GM23338 (cell line): ENCODE results near the gene SLC13A5. TPM values are rescaled to one million over a fixed set of nuclear protein-coding genes. Genes with fewer than 3 reads are reported as not detected.

ENCODE experiments used
- ATAC-seq: fragments of 200-7000 bp; cut with Tn5 transposase; 3 replicates; pipeline ENCODE4 v1.9.1; 2020
- DNase-seq: peaks from one replicate; pipeline ENCODE4 v3.0.0-alpha.2; 2015; ENCODE audit warnings: low spot score
- H2AFZ ChIP-seq: fragments of 200-600 bp; sonication (generic); 2 replicates; pipeline ENCODE4 v1.8.0; 2016; ENCODE audit warnings: antibody characterized with exemption, mild to moderate bottlenecking, moderate library complexity
- H3F3A ChIP-seq: fragments of 200-600 bp; sonication (generic); replicated peaks from 2 replicates; pipeline ENCODE4 v1.8.0; 2017; ENCODE audit warnings: antibody characterized with exemption, mixed run types, low read depth
- H3K27ac ChIP-seq: fragments of 200-600 bp; sonication (generic); 2 replicates; pipeline ENCODE4 v1.6.1; 2016; ENCODE audit warnings: low read depth
- H3K27me3 ChIP-seq: fragments of 200-600 bp; sonication (generic); 2 replicates; pipeline ENCODE4 v1.8.0; 2016; ENCODE audit warnings: mild to moderate bottlenecking, mixed run types, moderate library complexity; ENCODE audit not compliant: insufficient read depth
- H3K36me3 ChIP-seq: fragments of 200-600 bp; sonication (generic); 2 replicates; pipeline ENCODE4 v1.8.0; 2016; ENCODE audit warnings: mild to moderate bottlenecking; ENCODE audit not compliant: insufficient read depth
- H3K4me1 ChIP-seq: fragments of 200-600 bp; sonication (generic); 2 replicates; pipeline ENCODE4 v1.8.0; 2016; ENCODE audit warnings: mild to moderate bottlenecking, moderate library complexity; ENCODE audit not compliant: insufficient read depth
- H3K4me2 ChIP-seq: fragments of 200-600 bp; sonication (generic); 2 replicates; pipeline ENCODE4 v1.7.1; 2017; ENCODE audit warnings: mixed run types
- H3K4me3 ChIP-seq: fragments of 200-600 bp; sonication (generic); 2 replicates; pipeline ENCODE4 v1.6.1; 2016; ENCODE audit warnings: mixed run types
- H3K79me2 ChIP-seq: fragments of 200-600 bp; sonication (generic); replicated peaks from 2 replicates; pipeline ENCODE4 v1.8.0; 2017; ENCODE audit warnings: mild to moderate bottlenecking; ENCODE audit not compliant: insufficient read depth
- H3K9me2 ChIP-seq: fragments of 200-600 bp; sonication (generic); 2 replicates; pipeline ENCODE4 v1.8.0; 2017; ENCODE audit not compliant: insufficient read depth
- H4K20me1 ChIP-seq: fragments of 200-600 bp; sonication (generic); replicated peaks from 2 replicates; pipeline ENCODE4 v1.8.0; 2017; ENCODE audit warnings: mild to moderate bottlenecking; ENCODE audit not compliant: insufficient read depth
- H3K27ac Mint-ChIP-seq: 2 replicates; pipeline ENCODE4 v1.8.0; 2020; ENCODE audit warnings: inconsistent platforms, mild to moderate bottlenecking, moderate library complexity, mixed read lengths
- H3K27me3 Mint-ChIP-seq: 3 replicates; pipeline ENCODE4 v1.8.0; 2022; ENCODE audit warnings: low read depth, mild to moderate bottlenecking, moderate library complexity, mixed read lengths, inconsistent platforms; ENCODE audit not compliant: insufficient read depth, poor library complexity
- H3K36me3 Mint-ChIP-seq: 3 replicates; pipeline ENCODE4 v1.8.0; 2021; ENCODE audit warnings: low read depth, mild to moderate bottlenecking, inconsistent platforms, moderate library complexity, mixed read lengths
- H3K4me1 Mint-ChIP-seq: 3 replicates; pipeline ENCODE4 v1.8.0; 2020; ENCODE audit warnings: mild to moderate bottlenecking, inconsistent platforms, mixed read lengths
- H3K4me3 Mint-ChIP-seq: 3 replicates; pipeline ENCODE4 v1.8.0; 2021; ENCODE audit warnings: moderate library complexity, mild to moderate bottlenecking, inconsistent platforms, mixed read lengths
- H3K9me3 Mint-ChIP-seq: 3 replicates; pipeline ENCODE4 v1.8.0; 2020; ENCODE audit warnings: moderate library complexity, mild to moderate bottlenecking, inconsistent platforms, mixed read lengths
- CREB1 ChIP-seq: fragments of 250-450 bp; sonication (Bioruptor Pico); IDR thresholded peaks from 2 replicates; pipeline ENCODE4 v1.5.0; 2020; ENCODE audit warnings: low read depth, mild to moderate bottlenecking, moderate library complexity
- CTCF ChIP-seq, 2 experiments: fragments of 200-600 bp in 1 of 2; sonication (generic) in 1 of 2; conservative IDR thresholded peaks; 2 replicates each; pipeline versions ENCODE4 v1.5.1 to v1.6.1; 2016 to 2017; ENCODE audit warnings: antibody characterized with exemption in 2 of 2, low read depth in 2 of 2, mild to moderate bottlenecking in 2 of 2, moderate library complexity in 1 of 2
- ETS1 ChIP-seq: IDR thresholded peaks from 2 replicates; pipeline ENCODE4 v1.6.1; 2016; ENCODE audit warnings: antibody characterized with exemption
- EZH2 ChIP-seq: fragments of 200-600 bp; sonication (generic); IDR thresholded peaks from one replicate; pipeline ENCODE4 v1.8.0; 2017; ENCODE audit warnings: antibody characterized with exemption, mild to moderate bottlenecking, low read depth; ENCODE audit not compliant: unreplicated experiment
- EZH2phosphoT487 ChIP-seq: fragments of 200-600 bp; sonication (generic); IDR thresholded peaks from one replicate; pipeline ENCODE4 v1.8.1; 2018; ENCODE audit warnings: antibody characterized with exemption; ENCODE audit not compliant: unreplicated experiment
- JUNB ChIP-seq: IDR thresholded peaks from one replicate; pipeline ENCODE4 v1.6.1; 2016; ENCODE audit warnings: antibody characterized with exemption; ENCODE audit not compliant: unreplicated experiment
- NANOG ChIP-seq: IDR thresholded peaks from 2 replicates; pipeline ENCODE4 v1.6.1; 2016; ENCODE audit warnings: antibody characterized with exemption, borderline replicate concordance
- POLR2AphosphoS5 ChIP-seq: IDR thresholded peaks from 2 replicates; pipeline ENCODE4 v1.6.1; 2016; ENCODE audit warnings: antibody characterized with exemption, low read depth
- REST ChIP-seq: IDR thresholded peaks from one replicate; pipeline ENCODE4 v1.6.1; 2018; ENCODE audit warnings: antibody characterized with exemption; ENCODE audit not compliant: unreplicated experiment
- STAT1 ChIP-seq: IDR thresholded peaks from one replicate; pipeline ENCODE4 v1.6.1; 2016; ENCODE audit warnings: antibody characterized with exemption; ENCODE audit not compliant: unreplicated experiment
- ZNF114 ChIP-seq: fragments of 250-450 bp; sonication (Bioruptor Pico); IDR thresholded peaks from 2 replicates; pipeline ENCODE4 v1.5.0; 2020; ENCODE audit warnings: mild to moderate bottlenecking, moderate library complexity
- ZNF331 ChIP-seq: fragments of 250-450 bp; sonication (Bioruptor Pico); IDR thresholded peaks from 2 replicates; pipeline ENCODE4 v1.5.0; 2020; ENCODE audit warnings: low read depth, mild to moderate bottlenecking, moderate library complexity
- polyA plus RNA-seq: library from polyadenylated mRNA; unstranded; fragments of >200 nt; fragmentation: Nextera tagmentation; extraction: Ambion mirVana; gene quantifications from 2 replicates; pipeline ENCODE4 v1.2.1, GENCODE V29; 2016
- total RNA-seq: library from RNA; depleted of rRNA; stranded (reverse); fragments of >200 nt; shearing (Covaris generic); gene quantifications from 2 replicates; pipeline ENCODE4 v1.2.3, GENCODE V29; 2014
- TF ChIP-seq, protein P1 (sequence below): fragments of 250-450 bp; sonication (Bioruptor Pico); IDR thresholded peaks from 2 replicates; pipeline ENCODE4 v1.5.0; 2020; ENCODE audit warnings: mild to moderate bottlenecking, moderate library complexity

The SLC13A5 gene
- total and polyA plus RNA-seq, 2 experiments from 2014 or later, result 1.2 to 2.3 TPM

DNA sequence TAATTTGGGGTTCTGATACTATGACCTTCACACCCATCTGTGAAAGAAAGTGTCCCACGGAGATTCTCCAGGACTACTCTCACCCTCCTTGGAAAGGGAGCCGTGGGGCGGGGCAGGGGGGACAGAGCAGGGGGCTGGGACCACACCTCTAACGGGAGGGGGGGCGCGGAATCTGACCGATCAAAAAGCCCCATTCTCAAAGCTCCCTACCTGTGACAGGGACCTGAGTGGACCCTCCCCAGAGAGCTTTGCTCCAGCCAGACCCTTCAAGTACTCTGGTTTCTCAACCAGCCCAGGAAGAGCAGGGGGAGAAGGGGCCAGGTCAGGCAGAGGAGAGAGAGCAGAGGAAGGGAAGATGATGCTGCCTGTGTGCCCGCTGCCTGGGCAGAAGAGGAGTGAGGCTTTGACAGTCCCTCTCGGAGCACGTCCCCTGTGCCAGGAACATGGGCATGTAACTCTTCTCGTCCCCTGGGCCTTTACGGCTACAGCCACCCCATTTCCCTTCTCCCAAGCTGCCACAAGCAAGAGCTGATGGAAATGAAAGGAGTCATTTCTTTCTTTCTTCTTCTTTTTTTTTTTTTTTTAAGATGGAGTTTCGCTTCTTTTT is 43.4 kb upstream of the SLC13A5 start:
- Histone ChIP-seq H3K27ac (no peak overlapping the region), H3K27me3 (no peaks in the 10 kb centered on the region), H3K79me2 (no peaks in the 10 kb centered on the region), H3K9me2 (0 out of 2 replicates have a peak, but pooled peaks cover 6% of the 10 kb centered on the region), H3K4me1 (peaks cover 22% of the 10 kb centered on the region), H3K4me3 (no peak overlapping the region), H3K36me3 (no peaks in the 10 kb centered on the region), H4K20me1 (no peaks in the 10 kb centered on the region), H2AFZ (peak overlapping the region; percentile 74; the same call in 1 of the 2 replicates), H3K4me2 (no peak overlapping the region), H3F3A (no peaks in the 10 kb centered on the region)
- no peak overlapping the region for H3K4me3 Mint-ChIP-seq
- H3K36me3 Mint-ChIP-seq, result no peaks in the 10 kb centered on the region
- H3K27me3 Mint-ChIP-seq, result peaks cover 15% of the 10 kb centered on the region
- H3K9me3 Mint-ChIP-seq, result no peaks in the 10 kb centered on the region
- DNase-seq (no peak), ATAC-seq (no peak)
- H3K4me1 Mint-ChIP-seq, result peaks cover 30% of the 10 kb centered on the region
- TF ChIP-seq EZH2phosphoT487 (no peak), ZNF331 (CRISPR knock-in tag) (no peak), EZH2 (no peak), STAT1 (no peak), ETS1 (no peak), CTCF (conservative IDR thresholded peaks at IDR 0.05; ENCODE audit: low read depth in 2 of 2) (no peak), NANOG (no peak), JUNB (no peak), REST (no peak), POLR2AphosphoS5 (no peak), ZNF114 (CRISPR knock-in tag) (no peak), CREB1 (no peak)
- TF ChIP-seq, protein P1, sequence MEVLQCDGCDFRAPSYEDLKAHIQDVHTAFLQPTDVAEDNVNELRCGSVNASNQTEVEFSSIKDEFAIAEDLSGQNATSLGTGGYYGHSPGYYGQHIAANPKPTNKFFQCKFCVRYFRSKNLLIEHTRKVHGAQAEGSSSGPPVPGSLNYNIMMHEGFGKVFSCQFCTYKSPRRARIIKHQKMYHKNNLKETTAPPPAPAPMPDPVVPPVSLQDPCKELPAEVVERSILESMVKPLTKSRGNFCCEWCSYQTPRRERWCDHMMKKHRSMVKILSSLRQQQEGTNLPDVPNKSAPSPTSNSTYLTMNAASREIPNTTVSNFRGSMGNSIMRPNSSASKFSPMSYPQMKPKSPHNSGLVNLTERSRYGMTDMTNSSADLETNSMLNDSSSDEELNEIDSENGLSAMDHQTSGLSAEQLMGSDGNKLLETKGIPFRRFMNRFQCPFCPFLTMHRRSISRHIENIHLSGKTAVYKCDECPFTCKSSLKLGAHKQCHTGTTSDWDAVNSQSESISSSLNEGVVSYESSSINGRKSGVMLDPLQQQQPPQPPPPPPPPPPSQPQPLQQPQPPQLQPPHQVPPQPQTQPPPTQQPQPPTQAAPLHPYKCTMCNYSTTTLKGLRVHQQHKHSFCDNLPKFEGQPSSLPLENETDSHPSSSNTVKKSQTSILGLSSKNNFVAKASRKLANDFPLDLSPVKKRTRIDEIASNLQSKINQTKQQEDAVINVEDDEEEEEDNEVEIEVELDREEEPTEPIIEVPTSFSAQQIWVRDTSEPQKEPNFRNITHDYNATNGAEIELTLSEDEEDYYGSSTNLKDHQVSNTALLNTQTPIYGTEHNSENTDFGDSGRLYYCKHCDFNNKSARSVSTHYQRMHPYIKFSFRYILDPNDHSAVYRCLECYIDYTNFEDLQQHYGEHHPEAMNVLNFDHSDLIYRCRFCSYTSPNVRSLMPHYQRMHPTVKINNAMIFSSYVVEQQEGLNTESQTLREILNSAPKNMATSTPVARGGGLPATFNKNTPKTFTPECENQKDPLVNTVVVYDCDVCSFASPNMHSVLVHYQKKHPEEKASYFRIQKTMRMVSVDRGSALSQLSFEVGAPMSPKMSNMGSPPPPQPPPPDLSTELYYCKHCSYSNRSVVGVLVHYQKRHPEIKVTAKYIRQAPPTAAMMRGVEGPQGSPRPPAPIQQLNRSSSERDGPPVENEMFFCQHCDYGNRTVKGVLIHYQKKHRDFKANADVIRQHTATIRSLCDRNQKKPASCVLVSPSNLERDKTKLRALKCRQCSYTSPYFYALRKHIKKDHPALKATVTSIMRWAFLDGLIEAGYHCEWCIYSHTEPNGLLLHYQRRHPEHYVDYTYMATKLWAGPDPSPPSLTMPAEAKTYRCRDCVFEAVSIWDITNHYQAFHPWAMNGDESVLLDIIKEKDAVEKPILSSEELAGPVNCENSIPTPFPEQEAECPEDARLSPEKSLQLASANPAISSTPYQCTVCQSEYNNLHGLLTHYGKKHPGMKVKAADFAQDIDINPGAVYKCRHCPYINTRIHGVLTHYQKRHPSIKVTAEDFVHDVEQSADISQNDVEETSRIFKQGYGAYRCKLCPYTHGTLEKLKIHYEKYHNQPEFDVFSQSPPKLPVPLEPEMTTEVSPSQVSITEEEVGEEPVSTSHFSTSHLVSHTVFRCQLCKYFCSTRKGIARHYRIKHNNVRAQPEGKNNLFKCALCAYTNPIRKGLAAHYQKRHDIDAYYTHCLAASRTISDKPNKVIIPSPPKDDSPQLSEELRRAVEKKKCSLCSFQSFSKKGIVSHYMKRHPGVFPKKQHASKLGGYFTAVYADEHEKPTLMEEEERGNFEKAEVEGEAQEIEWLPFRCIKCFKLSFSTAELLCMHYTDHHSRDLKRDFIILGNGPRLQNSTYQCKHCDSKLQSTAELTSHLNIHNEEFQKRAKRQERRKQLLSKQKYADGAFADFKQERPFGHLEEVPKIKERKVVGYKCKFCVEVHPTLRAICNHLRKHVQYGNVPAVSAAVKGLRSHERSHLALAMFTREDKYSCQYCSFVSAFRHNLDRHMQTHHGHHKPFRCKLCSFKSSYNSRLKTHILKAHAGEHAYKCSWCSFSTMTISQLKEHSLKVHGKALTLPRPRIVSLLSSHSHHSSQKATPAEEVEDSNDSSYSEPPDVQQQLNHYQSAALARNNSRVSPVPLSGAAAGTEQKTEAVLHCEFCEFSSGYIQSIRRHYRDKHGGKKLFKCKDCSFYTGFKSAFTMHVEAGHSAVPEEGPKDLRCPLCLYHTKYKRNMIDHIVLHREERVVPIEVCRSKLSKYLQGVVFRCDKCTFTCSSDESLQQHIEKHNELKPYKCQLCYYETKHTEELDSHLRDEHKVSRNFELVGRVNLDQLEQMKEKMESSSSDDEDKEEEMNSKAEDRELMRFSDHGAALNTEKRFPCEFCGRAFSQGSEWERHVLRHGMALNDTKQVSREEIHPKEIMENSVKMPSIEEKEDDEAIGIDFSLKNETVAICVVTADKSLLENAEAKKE (CRISPR knock-in tag), result no peak
- no peak overlapping the region for H3K27ac Mint-ChIP-seq
